ENCODE results near the gene CDCP1.

DNA sequence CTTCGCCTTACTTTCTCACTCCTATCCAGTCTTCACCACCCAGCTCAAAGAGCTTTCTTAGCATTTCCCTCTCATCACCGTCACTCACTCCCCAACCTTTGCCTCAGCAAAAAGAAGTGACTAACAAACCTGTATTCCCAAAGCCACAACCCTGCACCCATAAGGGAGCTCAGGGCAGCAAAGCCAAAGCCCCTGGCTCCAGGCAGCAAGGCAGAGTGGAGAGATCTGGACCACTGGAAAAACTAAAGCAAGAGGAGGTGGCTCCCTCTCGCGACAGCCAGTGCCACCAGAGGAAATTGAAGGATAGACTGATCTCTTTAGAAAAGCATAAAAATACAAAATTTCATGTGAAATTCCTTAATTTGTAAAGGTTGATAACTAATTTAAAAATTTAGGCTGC is 25.1 kb upstream of the CDCP1 start:
- no peak for TF ChIP-seq POLR2A (IDR thresholded peaks at IDR 0.05; ENCODE audit: low read depth, low read length)
- TF ChIP-seq POLR2AphosphoS5 (IDR thresholded peaks at IDR 0.05; ENCODE audit: low read depth, low read length): no peak
- no peak for TF ChIP-seq TAF1 (IDR thresholded peaks at IDR 0.05; ENCODE audit: borderline replicate concordance, low read depth, low read length)
